Parathyroid adenoma (tissue), 2 donors: ENCODE measurements around the gene WDR72.

ENCODE experiments used
- H2AFZ ChIP-seq: fragments of 300-600 bp; sonication (generic); one replicate; pipeline ENCODE4 v1.7.0; 2017; ENCODE audit warnings: antibody characterized with exemption, mild to moderate bottlenecking
- H3K27ac ChIP-seq: fragments of 300-600 bp; sonication (generic); one replicate; pipeline ENCODE4 v1.7.0; 2017
- H3K27me3 ChIP-seq: fragments of 300-600 bp; sonication (generic); one replicate; pipeline ENCODE4 v1.7.0; 2017; ENCODE audit warnings: low read length; ENCODE audit not compliant: control insufficient read depth, insufficient read depth
- H3K36me3 ChIP-seq: fragments of 300-600 bp; sonication (generic); one replicate; pipeline ENCODE4 v1.7.0; 2017; ENCODE audit warnings: low read length; ENCODE audit not compliant: control insufficient read depth, insufficient read depth
- H3K4me1 ChIP-seq: fragments of 300-600 bp; sonication (generic); one replicate; pipeline ENCODE4 v1.7.0; 2017; ENCODE audit warnings: control low read depth
- H3K4me2 ChIP-seq: fragments of 300-600 bp; sonication (generic); one replicate; pipeline ENCODE4 v1.7.0; 2017; ENCODE audit warnings: low read length
- H3K4me3 ChIP-seq: fragments of 300-600 bp; sonication (generic); one replicate; pipeline ENCODE4 v1.7.0; 2017; ENCODE audit warnings: low read depth, low read length
- H3K79me2 ChIP-seq: fragments of 300-600 bp; sonication (generic); one replicate; pipeline ENCODE4 v1.7.0; 2017; ENCODE audit warnings: control low read depth
- H3K9ac ChIP-seq: fragments of 300-600 bp; sonication (generic); one replicate; pipeline ENCODE4 v1.7.0; 2017; ENCODE audit warnings: mild to moderate bottlenecking
- H3K9me3 ChIP-seq: fragments of 300-600 bp; sonication (generic); one replicate; pipeline ENCODE4 v1.7.0; 2017; ENCODE audit warnings: low read length; ENCODE audit not compliant: control insufficient read depth
- TF ChIP-seq, protein P1 (sequence below): fragments of 300-600 bp; sonication (generic); IDR thresholded peaks from one replicate; pipeline ENCODE4 v1.7.0; 2017; ENCODE audit warnings: antibody characterized with exemption, mild to moderate bottlenecking
- donor health status: primary hyperparathyroidism.

Gene WDR72

DNA sequence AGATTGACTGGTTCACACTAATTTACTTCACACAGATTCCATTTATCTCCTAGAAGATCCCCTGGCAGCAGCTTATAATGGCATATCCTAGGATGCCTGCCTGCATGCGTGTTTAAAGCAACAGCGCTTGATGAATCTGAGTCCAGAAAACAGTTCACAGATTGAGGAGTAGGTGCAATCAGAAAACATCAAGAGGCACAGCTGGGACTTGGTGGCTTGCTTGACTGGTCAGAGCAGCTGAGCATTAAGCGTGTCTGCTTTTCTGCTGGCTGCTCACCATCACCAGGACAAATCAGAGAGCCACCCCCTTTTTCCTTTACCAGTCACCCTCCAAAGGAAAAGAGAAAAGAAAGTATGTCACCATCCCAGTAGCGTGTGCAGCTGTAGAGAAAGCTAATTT, 223.6 kb downstream of the WDR72 start:
- TF ChIP-seq, protein P1, sequence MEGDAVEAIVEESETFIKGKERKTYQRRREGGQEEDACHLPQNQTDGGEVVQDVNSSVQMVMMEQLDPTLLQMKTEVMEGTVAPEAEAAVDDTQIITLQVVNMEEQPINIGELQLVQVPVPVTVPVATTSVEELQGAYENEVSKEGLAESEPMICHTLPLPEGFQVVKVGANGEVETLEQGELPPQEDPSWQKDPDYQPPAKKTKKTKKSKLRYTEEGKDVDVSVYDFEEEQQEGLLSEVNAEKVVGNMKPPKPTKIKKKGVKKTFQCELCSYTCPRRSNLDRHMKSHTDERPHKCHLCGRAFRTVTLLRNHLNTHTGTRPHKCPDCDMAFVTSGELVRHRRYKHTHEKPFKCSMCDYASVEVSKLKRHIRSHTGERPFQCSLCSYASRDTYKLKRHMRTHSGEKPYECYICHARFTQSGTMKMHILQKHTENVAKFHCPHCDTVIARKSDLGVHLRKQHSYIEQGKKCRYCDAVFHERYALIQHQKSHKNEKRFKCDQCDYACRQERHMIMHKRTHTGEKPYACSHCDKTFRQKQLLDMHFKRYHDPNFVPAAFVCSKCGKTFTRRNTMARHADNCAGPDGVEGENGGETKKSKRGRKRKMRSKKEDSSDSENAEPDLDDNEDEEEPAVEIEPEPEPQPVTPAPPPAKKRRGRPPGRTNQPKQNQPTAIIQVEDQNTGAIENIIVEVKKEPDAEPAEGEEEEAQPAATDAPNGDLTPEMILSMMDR: no peak
- no peak overlapping the region for H3K9ac ChIP-seq
- no peaks in the 10 kb centered on the region for H3K4me1 ChIP-seq
- no peaks in the 10 kb centered on the region for H3K36me3 ChIP-seq
- H2AFZ ChIP-seq: no peak overlapping the region
- no peaks in the 10 kb centered on the region for H3K27me3 ChIP-seq
- H3K27ac ChIP-seq: no peak overlapping the region
- H3K4me3 ChIP-seq: no peak overlapping the region
- no peaks in the 10 kb centered on the region for H3K9me3 ChIP-seq
- no peaks in the 10 kb centered on the region for H3K79me2 ChIP-seq
- H3K4me2 ChIP-seq: no peak overlapping the region

DNA sequence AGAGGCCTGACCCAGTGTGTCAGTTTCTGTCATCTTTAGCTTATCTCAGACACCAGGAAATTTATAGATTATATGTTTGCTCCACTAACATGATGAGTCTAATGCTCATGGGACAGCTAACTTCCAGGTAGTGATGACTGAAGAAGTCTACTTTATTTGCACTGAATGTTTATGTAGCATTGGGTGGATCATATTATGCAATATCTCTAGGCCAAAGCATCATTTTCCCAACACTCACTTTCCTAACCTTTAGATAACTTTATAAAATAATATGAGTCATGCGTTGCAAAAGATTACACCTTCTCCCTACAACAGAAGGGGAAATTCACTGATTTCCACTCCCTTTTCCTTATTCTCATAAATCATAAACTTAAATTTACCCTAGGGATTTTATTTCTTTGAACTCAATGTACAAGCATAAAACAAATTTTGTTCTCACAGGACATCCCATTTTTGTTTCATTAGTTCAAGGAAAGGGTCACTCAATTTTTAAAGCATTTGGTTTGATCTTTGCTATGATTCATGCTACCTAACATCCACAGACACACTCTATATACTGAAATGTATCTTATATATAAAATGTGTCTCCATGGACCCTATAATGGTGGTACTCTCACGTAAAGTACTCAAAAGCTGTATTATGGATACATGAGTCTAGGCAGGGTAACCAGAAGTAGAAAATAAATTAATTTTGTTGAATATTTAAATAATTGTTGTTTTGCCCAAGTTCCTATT, 225.2 kb downstream of the WDR72 start:
- Histone ChIP-seq H2AFZ (no peak overlapping the region), H3K9me3 (no peaks in the 10 kb centered on the region), H3K27me3 (no peaks in the 10 kb centered on the region), H3K9ac (no peak overlapping the region), H3K4me3 (no peak overlapping the region), H3K36me3 (no peaks in the 10 kb centered on the region), H3K4me1 (no peaks in the 10 kb centered on the region), H3K27ac (no peak overlapping the region), H3K79me2 (no peaks in the 10 kb centered on the region), H3K4me2 (no peak overlapping the region)
- TF ChIP-seq, protein P1: no peak

DNA sequence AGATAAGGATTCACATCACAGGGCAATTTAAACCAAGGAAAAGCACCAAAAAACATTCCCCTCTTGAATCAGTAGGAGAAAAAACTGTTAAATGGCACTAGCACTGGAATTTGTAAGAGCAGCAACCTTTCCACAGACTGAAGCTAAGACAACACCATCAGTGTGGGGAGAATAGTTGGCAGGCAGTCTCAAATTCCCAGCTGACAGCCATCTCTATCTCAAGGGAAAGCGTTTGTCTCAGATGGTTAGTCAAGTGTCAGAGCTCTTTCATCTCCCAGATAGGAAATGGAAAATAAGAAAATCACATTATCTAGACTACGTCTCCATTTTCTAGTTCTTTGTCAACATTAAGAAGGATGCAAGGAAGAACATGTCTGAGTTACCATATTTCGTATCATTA, 228.7 kb downstream of the WDR72 start:
- Histone ChIP-seq H3K9me3 (no peaks in the 10 kb centered on the region), H3K9ac (no peak overlapping the region), H3K27me3 (no peaks in the 10 kb centered on the region), H3K27ac (no peak overlapping the region), H3K79me2 (no peaks in the 10 kb centered on the region), H2AFZ (no peak overlapping the region), H3K36me3 (no peaks in the 10 kb centered on the region), H3K4me1 (no peaks in the 10 kb centered on the region), H3K4me2 (no peak overlapping the region), H3K4me3 (no peak overlapping the region)
- TF ChIP-seq, protein P1: no peak

DNA sequence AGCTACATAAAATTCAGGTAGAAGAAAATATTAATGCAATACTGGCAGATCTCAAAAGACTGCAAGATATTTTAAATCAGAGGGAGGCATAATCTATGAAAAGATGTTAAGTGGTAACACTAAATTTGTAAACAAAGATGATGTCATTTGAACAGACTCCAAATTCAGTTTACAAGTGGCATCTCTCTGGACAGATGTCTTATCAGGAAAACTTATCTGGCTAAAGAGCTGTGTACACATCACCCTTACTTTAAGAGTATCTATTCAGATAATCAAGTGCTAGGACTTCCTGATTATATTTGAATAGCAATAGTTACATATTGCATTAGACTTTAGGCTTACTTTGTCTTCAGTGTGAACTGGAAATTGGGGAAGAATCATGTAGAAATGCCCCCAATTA, 231.5 kb downstream of the WDR72 start:
- TF ChIP-seq, protein P1: no peak
- no peak overlapping the region for H2AFZ ChIP-seq
- H3K4me2 ChIP-seq: no peak overlapping the region
- H3K27me3 ChIP-seq: no peaks in the 10 kb centered on the region
- no peaks in the 10 kb centered on the region for H3K79me2 ChIP-seq
- no peak overlapping the region for H3K4me3 ChIP-seq
- H3K9ac ChIP-seq: no peak overlapping the region
- no peaks in the 10 kb centered on the region for H3K36me3 ChIP-seq
- H3K9me3 ChIP-seq: no peaks in the 10 kb centered on the region
- no peak overlapping the region for H3K27ac ChIP-seq
- no peaks in the 10 kb centered on the region for H3K4me1 ChIP-seq

DNA sequence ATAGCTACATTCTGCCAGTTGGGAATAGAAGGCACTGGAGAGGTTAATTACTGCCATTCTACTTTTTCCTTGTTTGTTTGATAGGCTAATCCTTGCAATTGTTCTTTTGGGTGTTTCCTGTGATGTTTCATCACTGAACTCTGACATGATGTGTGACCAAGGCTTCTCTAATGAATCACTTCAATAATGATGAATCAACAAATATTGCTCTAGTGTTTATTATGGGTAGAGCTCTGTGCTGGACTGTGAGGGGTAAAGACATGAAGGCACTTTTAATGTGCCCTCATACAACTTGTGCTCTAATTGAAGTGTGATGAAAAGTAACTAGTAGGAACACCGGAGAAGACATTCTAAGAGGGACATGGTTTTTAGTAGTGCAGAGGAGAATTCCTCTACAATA, 233.6 kb downstream of the WDR72 start:
- H3K36me3 ChIP-seq: no peaks in the 10 kb centered on the region
- TF ChIP-seq, protein P1: no peak
- H2AFZ ChIP-seq: no peak overlapping the region
- H3K9ac ChIP-seq: no peak overlapping the region
- H3K27me3 ChIP-seq: no peaks in the 10 kb centered on the region
- H3K4me1 ChIP-seq: no peaks in the 10 kb centered on the region
- no peak overlapping the region for H3K4me3 ChIP-seq
- H3K4me2 ChIP-seq: no peak overlapping the region
- H3K9me3 ChIP-seq: no peaks in the 10 kb centered on the region
- no peak overlapping the region for H3K27ac ChIP-seq
- H3K79me2 ChIP-seq: no peaks in the 10 kb centered on the region
